ENCODE results near the gene GCNT2.

Gene GCNT2

GRCh38 chr6:10603219-10603618 lies 82.1 kb downstream of the GCNT2 start:
- Mint-ChIP-seq H3K9me3 (no peaks in the 10 kb centered on the region), H3K4me1 (peaks cover 5% of the 10 kb centered on the region), H3K27me3 (ENCODE audit: low read depth) (no peaks in the 10 kb centered on the region), H3K4me3 (no peak overlapping the region), H3K36me3 (ENCODE audit: low read depth) (no peaks in the 10 kb centered on the region), H3K27ac (no peak overlapping the region)
- no peak for TF ChIP-seq CTCF (IDR thresholded peaks at IDR 0.05; ENCODE audit: unreplicated experiment in 3 of 3)

- Mint-ChIP-seq H3K4me1 (peaks cover 8% of the 10 kb centered on the region), H3K4me3 (no peak overlapping the region), H3K36me3 (ENCODE audit: low read depth) (no peaks in the 10 kb centered on the region), H3K27ac (no peak overlapping the region), H3K27me3 (ENCODE audit: low read depth) (no peaks in the 10 kb centered on the region), H3K9me3 (no peaks in the 10 kb centered on the region)
- TF ChIP-seq CTCF (IDR thresholded peaks at IDR 0.05; ENCODE audit: unreplicated experiment in 3 of 3) = no peak
These were observed 87.9 kb downstream of the GCNT2 start for GRCh38 chr6:10609038-10609437.

- TF ChIP-seq CTCF (IDR thresholded peaks at IDR 0.05; ENCODE audit: unreplicated experiment in 3 of 3) = no peak
- Mint-ChIP-seq H3K9me3 (no peaks in the 10 kb centered on the region), H3K36me3 (ENCODE audit: low read depth) (no peaks in the 10 kb centered on the region)
These were observed 89.1 kb downstream of the GCNT2 start for GRCh38 chr6:10610289-10610688.

GRCh38 chr6:10612161-10612560 lies 91.0 kb downstream of the GCNT2 start:
- peaks cover 8% of the 10 kb centered on the region for H3K4me1 Mint-ChIP-seq
- no peak overlapping the region for H3K27ac Mint-ChIP-seq
- TF ChIP-seq CTCF (IDR thresholded peaks at IDR 0.05; ENCODE audit: unreplicated experiment in 3 of 3) = no peak
- H3K4me3 Mint-ChIP-seq = no peak overlapping the region
- no peaks in the 10 kb centered on the region for H3K27me3 Mint-ChIP-seq (ENCODE audit: low read depth)
- H3K9me3 Mint-ChIP-seq = no peaks in the 10 kb centered on the region
- no peaks in the 10 kb centered on the region for H3K36me3 Mint-ChIP-seq (ENCODE audit: low read depth)

More at GRCh38 chr6:10610289-10610688, 89.1 kb downstream of the GCNT2 start:
- Mint-ChIP-seq H3K4me3 (no peak overlapping the region), H3K27me3 (ENCODE audit: low read depth) (no peaks in the 10 kb centered on the region), H3K4me1 (peaks cover 8% of the 10 kb centered on the region), H3K27ac (no peak overlapping the region)

GRCh38 chr6:10613077-10613476 lies 91.9 kb downstream of the GCNT2 start:
- Mint-ChIP-seq H3K27me3 (ENCODE audit: low read depth) (no peaks in the 10 kb centered on the region), H3K4me1 (peaks cover 8% of the 10 kb centered on the region), H3K9me3 (no peaks in the 10 kb centered on the region), H3K4me3 (no peak overlapping the region), H3K36me3 (ENCODE audit: low read depth) (no peaks in the 10 kb centered on the region), H3K27ac (peak overlapping the region in 1 of 3 experiments; percentile 26)
- TF ChIP-seq CTCF (IDR thresholded peaks at IDR 0.05; ENCODE audit: unreplicated experiment in 3 of 3) = no peak

GRCh38 chr6:10613723-10614122 lies 92.6 kb downstream of the GCNT2 start:
- H3K9me3 Mint-ChIP-seq = no peaks in the 10 kb centered on the region
- no peaks in the 10 kb centered on the region for H3K27me3 Mint-ChIP-seq (ENCODE audit: low read depth)
- TF ChIP-seq CTCF (IDR thresholded peaks at IDR 0.05; ENCODE audit: unreplicated experiment in 3 of 3) = no peak
- peaks cover 8% of the 10 kb centered on the region for H3K4me1 Mint-ChIP-seq
- no peak overlapping the region for H3K27ac Mint-ChIP-seq
- no peaks in the 10 kb centered on the region for H3K36me3 Mint-ChIP-seq (ENCODE audit: low read depth)
- no peak overlapping the region for H3K4me3 Mint-ChIP-seq
